Endometrium (tissue), 2 donors: Measurements from ENCODE around the gene THOC6.
"Not testable (repeated sequence)": the region's sequence is repeated elsewhere in the genome, so short reads cannot be mapped to it uniquely, and the experiment has no call there.

Source experiments
- FAIRE-seq: peaks from 2 replicates; lab custom pipeline; 2012; peaks lifted over from hg19 to GRCh38; lab: Jason Lieb, UNC
- donor health status: control.
- donor health status: control.

Gene THOC6

DNA sequence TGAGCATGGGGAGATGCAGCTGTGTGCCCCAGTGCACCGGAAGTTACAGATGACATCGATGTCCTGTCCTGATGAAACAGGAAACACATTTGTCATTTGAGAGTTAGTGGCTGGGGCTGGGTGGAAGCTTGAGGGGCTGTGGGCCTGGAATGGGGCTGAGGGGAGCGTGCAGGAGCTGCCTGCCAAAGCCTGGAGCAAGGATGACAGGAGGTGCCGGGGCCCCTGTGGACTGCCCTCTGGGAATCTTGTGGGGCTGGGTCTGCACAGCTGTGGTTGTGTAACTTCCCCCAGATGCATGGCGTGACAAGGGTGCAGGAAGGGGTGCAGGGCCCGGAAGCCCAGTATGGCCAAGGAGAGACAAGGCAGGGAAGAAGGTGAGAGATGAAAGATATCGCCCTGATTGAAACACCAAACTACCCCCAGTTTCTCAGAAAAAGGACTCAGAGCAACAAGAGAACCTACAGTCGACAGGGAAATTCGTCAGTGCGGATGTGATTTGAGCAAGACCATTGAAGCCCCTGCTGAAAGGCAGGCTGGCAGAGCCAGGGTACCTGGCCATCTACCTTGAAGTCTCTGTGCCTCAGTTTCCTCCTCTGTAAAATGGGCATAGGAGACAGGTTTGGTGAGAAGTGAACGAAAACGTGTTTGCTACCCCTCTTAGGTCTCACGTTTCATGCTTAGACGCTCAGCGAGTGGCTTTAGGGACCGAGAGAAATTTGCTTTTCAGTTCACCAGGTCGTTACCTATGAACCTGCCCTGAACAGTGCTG lies 31.3 kb downstream of the THOC6 start:
- no peak for FAIRE-seq

GRCh38 chr16:3055734-3056115 lies 31.9 kb downstream of the THOC6 start:
- not testable (repeated sequence) for FAIRE-seq

DNA sequence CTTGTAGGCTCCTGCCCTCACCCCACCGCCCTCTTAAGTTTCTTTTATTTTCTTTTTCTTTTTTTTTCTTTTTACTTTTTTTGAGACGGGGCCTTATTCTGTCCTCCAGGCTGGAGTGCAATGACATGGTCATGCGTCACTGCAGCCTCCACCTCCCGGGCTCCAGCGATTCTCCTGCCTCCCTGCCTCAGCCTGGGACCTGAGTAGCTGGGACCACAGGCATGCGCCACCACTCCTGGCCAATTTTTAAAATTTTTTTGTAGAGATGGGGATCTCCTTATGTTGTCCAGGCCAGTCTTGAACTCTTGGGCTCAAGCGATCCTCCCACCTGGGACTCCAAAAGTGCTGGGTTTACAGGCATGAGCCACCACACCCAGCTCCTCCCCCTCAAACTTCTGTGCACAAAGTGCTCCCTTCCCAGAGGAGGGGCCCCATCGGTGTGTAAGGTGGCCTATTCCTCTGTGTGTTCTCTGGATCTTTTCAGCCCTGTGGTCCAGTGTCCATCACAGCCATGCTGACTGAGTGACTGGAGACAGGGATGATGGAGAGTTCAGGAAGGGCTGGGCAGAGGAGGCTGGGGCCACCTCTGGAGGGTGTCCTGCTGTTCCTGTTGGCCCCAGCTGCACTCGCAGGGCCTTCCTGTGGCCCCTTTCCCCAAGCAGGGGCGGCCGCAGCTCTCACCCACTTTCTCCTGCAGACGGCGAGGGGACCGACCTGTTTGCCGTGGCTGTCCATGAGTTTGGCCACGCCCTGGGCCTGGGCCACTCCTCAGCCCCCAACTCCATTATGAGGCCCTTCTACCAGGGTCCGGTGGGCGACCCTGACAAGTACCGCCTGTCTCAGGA lies 32.7 kb downstream of the THOC6 start:
- no peak for FAIRE-seq

GRCh38 chr16:3057181-3058138 lies 33.6 kb downstream of the THOC6 start:
- no peak for FAIRE-seq

GRCh38 chr16:3058139-3059030 lies 34.5 kb downstream of the THOC6 start:
- no peak for FAIRE-seq

- no peak for FAIRE-seq
Measured at GRCh38 chr16:3059041-3059722, 35.3 kb downstream of the THOC6 start.

DNA sequence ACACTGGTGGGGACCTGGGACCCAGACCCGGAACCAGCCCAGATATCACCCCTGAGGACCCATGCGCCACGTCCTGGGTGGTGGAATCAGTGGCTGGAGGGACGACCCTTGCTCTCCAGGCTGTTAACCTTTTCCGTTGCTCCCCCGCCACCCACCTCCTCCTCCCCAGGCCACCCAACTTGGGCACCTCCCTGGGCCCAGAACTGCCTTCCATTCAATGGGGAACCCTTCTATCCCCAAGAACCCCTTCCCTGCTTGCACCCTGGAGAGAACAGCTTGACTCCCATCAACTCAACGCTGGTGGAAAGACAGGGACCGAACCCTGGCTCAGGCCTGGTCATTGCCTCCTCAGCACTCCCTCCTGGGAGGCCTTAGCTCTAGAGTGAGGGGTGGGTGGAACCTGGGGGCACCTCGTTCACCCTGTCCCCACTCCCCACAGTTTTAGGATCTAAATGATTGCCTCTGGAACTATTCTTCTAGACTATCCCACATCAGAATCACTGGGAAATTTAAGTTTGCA lies 35.9 kb downstream of the THOC6 start:
- no peak for FAIRE-seq

- no peak for FAIRE-seq
Measured at GRCh38 chr16:3060339-3061127, 36.7 kb downstream of the THOC6 start.

GRCh38 chr16:3062553-3062952 lies 38.7 kb downstream of the THOC6 start:
- no peak for FAIRE-seq

GRCh38 chr16:3063625-3064386 lies 40.0 kb downstream of the THOC6 start:
- no peak for FAIRE-seq

DNA sequence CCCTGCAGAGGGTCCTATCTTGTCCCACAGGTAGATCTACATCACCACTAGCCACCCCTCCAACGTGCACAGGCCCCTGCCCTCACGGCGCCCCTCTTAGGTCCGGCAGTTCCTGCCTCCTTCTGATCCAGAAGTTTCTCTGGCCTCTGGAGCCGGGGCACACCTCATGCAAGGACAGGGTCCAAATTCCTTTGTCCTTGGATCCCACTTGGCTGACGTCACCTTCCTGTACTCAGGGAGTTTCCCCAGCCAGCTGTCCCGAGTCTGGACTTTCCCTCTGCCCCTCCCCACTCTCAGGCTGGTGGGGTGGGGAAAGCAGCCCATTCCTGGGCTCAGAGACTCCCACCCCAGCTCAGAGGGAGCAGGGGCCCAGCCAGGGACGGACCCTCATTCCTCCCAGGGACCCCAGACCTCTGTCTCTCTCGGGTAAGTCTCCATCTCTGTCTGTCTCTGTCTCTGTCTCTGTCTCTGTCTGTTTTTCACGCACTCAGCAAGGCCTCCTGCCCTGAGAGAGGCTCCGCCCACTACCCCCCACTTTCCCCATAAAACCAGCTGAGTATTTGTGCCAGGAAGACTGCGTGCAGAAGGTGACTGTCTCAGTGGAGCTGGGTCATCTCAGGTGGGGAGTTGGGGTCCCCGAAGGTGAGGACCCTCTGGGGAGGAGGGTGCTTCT lies 41.4 kb downstream of the THOC6 start, which contains the start of gene IL32:
Gene IL32, plus strand, starts transcription at position 572 of the 673 bp plus-strand sequence. CDS start 172 bp downstream, outside the sequence.
- no peak for FAIRE-seq

DNA sequence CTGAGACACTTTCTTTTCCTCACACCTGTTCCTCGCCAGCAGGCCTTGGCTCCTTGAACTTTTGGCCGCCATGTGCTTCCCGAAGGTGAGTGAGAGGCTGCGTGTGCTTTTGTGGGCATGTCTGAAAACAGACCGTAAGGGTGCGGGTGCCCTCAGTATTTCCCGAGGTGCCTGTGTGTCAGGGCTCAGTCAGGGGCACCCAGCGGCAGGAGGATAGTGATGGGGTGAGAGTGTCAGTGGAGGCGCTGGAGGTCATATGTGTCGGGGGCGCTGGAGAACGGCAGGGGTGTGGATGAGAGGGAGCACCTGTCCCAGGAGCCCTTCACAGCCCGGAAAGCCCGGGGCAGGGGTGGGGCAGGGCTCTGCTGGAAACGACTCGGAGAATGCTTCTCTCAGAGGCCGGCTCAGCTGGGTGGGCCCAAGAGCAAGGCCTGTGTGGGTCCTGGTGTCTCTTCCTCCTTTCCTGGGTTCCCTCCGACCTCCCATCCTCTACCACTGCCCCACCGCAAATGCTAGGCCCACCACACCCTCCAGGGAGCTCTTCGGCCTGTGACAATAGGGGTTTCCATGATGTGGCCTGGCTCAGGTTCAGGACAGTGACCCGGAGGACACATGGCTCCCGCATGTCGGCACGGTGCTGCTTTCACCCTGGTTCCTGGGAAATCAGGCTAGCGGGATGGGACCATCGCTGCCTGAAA lies 42.1 kb downstream of the THOC6 start:
- FAIRE-seq = no peak

DNA sequence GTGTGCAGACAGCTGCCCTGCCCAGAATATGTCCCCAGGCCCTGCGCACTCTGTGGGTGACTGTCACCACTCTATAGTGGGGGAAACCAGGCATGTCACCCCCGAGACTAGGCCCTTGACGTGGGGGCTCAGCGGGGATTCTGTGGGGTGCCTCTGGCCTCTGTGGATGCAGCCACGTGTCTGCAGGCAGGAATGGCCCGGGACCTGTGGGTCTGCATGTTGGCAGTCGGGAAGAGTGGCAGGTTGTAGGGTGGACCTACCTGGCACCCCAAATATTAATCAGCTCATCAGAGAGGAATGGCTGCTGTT lies 42.6 kb downstream of the THOC6 start:
- no peak for FAIRE-seq

DNA sequence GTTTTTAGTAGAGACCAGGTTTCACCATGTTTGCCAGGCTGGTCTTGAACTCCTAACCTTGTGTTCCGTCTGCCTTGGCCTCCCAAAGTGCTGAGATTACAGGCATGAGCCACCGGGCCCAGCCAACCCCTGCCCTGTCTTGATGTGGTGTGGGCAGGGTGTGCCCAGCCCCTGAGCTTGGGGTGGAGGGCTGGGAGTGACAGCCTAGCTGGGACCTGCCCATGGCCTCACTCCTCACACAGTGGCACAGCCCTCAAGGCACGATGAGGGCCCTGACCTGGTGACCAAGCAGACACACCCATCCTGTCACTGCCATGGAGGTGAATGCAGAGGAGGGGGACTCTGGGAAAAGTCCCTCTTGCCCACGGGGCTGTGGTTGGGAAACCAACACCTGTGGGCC lies 44.7 kb downstream of the THOC6 start:
- no peak for FAIRE-seq

DNA sequence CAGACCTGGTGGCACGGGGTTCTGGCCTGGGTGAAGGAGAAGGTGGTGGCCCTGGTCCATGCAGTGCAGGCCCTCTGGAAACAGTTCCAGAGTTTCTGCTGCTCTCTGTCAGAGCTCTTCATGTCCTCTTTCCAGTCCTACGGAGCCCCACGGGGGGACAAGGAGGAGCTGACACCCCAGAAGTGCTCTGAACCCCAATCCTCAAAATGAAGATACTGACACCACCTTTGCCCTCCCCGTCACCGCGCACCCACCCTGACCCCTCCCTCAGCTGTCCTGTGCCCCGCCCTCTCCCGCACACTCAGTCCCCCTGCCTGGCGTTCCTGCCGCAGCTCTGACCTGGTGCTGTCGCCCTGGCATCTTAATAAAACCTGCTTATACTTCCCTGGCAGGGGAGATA lies 45.3 kb downstream of the THOC6 start:
- not testable (repeated sequence) for FAIRE-seq

GRCh38 chr16:3070608-3071111 lies 46.8 kb downstream of the THOC6 start:
- FAIRE-seq = no peak

DNA sequence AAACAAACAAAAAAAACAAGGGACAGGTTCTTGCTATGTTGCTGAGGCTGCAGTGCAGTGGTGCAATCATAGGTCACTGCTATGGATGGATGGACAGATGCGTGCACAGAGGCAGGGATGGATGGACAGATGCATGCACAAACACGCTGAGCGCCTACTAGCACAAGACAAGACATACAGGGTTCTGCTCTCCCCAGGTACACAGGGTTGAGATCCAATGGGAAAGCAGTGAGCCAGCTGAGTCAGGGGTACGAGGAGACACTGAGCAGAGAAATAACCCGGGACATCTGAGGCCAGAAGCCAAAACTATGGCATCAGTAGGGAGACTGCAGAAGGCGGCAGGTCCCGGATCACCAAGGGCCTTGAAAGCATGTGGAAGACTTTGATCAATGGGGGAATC lies 47.8 kb downstream of the THOC6 start:
- no peak for FAIRE-seq
